ENCODE measurements around the gene ZCCHC7.
"Not testable (repeated sequence)": the region's sequence is repeated elsewhere in the genome, so short reads cannot be mapped to it uniquely, and the experiment has no call there.

Gene ZCCHC7

DNA sequence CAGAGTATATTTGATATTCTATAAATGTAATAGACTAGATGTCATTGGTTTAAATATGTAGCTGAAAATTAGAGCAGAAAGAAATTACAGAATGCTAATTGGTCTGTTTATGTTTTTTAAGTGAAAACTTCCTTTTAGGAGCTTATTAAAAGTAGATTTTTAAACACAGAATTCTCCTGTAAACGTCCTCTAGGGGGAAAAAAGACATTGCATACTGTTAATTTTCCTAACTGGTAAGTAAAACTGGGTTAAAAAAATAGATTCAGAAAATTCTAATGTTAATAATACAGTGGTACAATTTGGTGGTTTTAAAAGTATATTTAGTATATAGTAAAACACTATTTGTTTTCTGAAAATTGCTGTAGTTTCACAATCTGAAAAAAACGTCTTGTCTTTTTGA is 59.8 kb downstream of the ZCCHC7 start:
- Histone ChIP-seq H3K4me3 (ENCODE audit: low read length) (no peak overlapping the region), H3K36me3 (ENCODE audit: insufficient read depth, low read length) (peaks cover 4% of the 10 kb centered on the region), H3K27me3 (ENCODE audit: control insufficient read depth, insufficient read depth, low read length) (no peaks in the 10 kb centered on the region), H3K4me2 (ENCODE audit: low read length) (no peak overlapping the region), H3K9ac (ENCODE audit: low read depth, low read length) (no peak overlapping the region), H3K9me3 (replicated peaks; ENCODE audit: low read length) (no peaks in the 10 kb centered on the region), H3K4me1 (ENCODE audit: control insufficient read depth, insufficient read depth, low read length) (no peaks in the 10 kb centered on the region)

DNA sequence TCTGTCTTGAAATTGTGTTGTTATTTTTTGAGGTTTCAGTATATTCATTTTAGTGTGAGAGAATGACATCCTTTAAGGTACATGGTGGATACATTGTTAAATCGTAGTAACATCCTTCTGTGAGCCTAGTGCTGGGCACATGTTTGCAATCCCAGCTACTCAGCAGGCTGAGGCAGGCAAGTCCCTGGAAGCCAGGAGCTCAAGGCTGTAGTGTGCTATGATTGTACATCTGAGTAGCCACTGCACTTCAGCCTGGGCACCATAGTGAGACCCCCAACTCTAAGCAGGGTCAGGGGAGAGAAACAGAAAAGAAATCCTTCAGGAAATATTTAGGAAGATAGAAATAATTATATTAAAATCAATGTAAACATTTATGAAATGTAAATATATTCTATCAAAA is 62.3 kb downstream of the ZCCHC7 start:
- Histone ChIP-seq H3K4me3 (ENCODE audit: low read length) (no peak overlapping the region), H3K9ac (ENCODE audit: low read depth, low read length) (no peak overlapping the region), H3K4me2 (ENCODE audit: low read length) (no peak overlapping the region), H3K36me3 (ENCODE audit: insufficient read depth, low read length) (peaks cover 4% of the 10 kb centered on the region), H3K27me3 (ENCODE audit: control insufficient read depth, insufficient read depth, low read length) (no peaks in the 10 kb centered on the region), H3K9me3 (replicated peaks; ENCODE audit: low read length) (no peaks in the 10 kb centered on the region), H3K4me1 (ENCODE audit: control insufficient read depth, insufficient read depth, low read length) (peaks cover 7% of the 10 kb centered on the region)

DNA sequence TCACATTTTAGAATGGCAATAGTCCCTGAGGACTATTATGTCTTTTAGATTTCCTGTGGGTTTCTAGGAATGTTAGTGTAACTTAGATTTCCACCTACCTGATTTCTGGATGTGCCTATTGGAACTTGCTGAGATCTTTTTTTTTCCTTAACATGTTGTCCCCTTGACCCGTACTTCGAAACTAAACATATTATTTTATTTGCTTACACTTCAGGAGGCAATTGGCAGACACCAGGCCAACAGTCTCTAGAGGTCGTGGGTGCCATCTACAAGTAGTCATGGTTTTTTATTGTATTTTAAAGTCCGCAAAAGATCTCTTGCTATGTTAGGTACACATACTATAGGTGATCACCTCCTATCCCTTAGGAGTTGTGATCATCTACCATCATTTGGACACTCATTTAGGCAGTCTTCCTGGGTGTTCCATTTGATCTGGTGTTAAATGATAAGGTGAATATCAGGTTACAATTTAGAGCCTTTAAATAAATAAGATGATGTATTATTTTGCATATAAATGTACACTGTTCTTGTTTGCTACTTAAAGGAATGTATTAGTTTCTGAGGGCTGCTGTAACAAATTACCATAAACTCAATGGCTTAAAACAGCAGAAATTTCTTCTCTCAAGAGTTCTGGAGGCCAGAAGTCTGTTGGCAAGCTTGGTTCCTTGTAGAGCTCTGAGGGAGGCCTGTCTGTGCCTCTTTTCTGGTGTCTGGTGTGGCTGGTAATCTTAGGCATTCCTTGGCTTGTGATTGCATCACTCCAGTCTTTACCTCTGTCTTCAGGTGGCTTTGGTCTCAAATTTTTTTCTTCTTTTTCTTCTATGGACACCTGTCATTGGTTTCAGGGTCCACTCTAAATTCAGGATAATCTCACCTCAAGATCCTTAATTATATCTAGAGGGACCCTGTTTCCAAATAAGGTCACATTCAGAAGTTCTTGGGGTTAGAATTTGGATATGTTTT is 64.8 kb downstream of the ZCCHC7 start:
- Histone ChIP-seq H3K9ac (ENCODE audit: low read depth, low read length) (no peak overlapping the region), H3K4me3 (ENCODE audit: low read length) (no peak overlapping the region), H3K4me2 (ENCODE audit: low read length) (no peak overlapping the region), H3K9me3 (replicated peaks; ENCODE audit: low read length) (no peaks in the 10 kb centered on the region), H3K36me3 (ENCODE audit: insufficient read depth, low read length) (peaks cover 4% of the 10 kb centered on the region), H3K4me1 (ENCODE audit: control insufficient read depth, insufficient read depth, low read length) (peaks cover 8% of the 10 kb centered on the region), H3K27me3 (ENCODE audit: control insufficient read depth, insufficient read depth, low read length) (no peaks in the 10 kb centered on the region)

DNA sequence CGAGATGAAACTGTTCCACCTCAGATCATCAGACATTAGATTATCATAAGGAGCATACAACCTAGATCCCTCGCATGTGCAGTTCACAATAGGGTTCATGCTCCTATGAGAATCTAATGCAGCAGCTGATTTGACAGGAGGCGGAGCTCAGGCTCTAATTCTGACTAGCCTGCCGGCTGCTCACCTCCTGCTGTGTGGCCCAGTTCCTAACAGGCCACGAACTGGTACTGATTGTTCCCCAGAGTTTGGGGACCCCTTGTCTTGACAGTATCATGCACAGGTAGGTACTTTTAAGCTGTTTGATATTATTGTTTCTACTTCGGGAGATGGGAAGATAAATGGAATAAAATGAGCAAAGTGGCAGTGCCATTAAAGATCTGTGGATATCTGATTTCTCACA is 66.9 kb downstream of the ZCCHC7 start:
- Histone ChIP-seq H3K9me3 (replicated peaks; ENCODE audit: low read length) (no peaks in the 10 kb centered on the region), H3K9ac (ENCODE audit: low read depth, low read length) (no peak overlapping the region)

DNA sequence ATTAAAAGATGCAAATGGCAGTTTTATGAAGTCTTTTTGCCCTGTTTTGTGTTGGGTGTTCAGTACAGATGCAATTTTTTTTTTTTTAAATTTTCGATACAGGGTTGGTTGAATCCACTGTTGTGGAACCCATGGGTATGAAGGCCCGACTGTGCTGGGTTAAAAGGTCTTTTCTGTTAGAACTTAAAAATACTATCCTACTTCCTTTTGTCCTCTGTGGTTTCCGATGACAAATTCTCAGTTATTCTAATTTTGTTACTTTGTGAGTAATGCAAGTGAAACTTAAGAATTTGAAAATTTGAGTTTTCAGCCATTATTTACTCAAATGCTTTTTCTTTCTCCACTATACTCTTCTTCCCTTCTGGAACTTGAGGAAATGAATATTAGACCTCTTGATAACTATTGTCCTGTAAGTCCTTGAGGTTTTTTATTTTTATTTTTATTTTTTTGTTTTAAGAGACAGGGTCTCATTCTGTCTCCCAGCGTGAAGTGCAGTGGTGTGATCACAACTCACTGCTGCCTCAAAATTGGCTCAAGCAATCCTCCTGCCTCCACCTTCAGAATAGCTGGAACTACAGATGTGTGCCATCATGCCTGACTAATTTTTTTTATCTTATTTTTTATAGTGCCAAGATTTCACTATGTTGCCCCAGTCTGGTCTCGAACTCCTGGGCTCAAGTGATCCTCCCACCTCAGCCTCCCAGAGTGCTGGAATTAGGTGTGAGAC is 67.5 kb downstream of the ZCCHC7 start:
- Histone ChIP-seq H3K4me1 (ENCODE audit: control insufficient read depth, insufficient read depth, low read length) (peaks cover 8% of the 10 kb centered on the region), H3K27me3 (ENCODE audit: control insufficient read depth, insufficient read depth, low read length) (no peaks in the 10 kb centered on the region), H3K9me3 (replicated peaks; ENCODE audit: low read length) (no peaks in the 10 kb centered on the region), H3K4me3 (ENCODE audit: low read length) (peak overlapping the region; percentile 29), H3K36me3 (ENCODE audit: insufficient read depth, low read length) (no peaks in the 10 kb centered on the region), H3K9ac (ENCODE audit: low read depth, low read length) (no peak overlapping the region), H3K4me2 (ENCODE audit: low read length) (peak overlapping the region; percentile 9)

More for the DNA sequence above, 66.9 kb downstream of the ZCCHC7 start:
- H3K4me1 ChIP-seq (ENCODE audit: control insufficient read depth, insufficient read depth, low read length): peaks cover 8% of the 10 kb centered on the region
- H3K36me3 ChIP-seq (ENCODE audit: insufficient read depth, low read length): no peaks in the 10 kb centered on the region
- peak overlapping the region; percentile 29 for H3K4me3 ChIP-seq (ENCODE audit: low read length)
- no peaks in the 10 kb centered on the region for H3K27me3 ChIP-seq (ENCODE audit: control insufficient read depth, insufficient read depth, low read length)
- H3K4me2 ChIP-seq (ENCODE audit: low read length): peak overlapping the region; percentile 9

DNA sequence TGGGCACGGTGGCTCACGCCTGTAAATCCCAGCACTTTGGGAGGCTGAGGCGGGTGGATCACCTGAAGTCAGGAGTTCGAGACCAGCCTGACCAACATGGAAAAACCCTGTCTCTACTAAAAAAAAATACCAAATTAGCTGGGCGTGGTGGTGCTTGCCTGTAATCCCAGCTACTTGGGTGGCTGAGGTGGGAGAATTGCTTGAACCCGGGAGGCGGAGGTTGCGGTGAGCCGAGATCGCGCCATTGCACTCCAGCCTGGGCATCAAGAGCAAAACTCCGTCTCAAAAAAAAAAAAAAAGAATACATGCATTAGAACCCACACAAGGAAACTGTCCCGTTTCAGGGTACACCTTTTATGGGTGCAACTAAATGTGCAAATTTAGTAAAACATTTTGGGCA is 70.4 kb downstream of the ZCCHC7 start:
- not testable (repeated sequence) for H3K4me2 ChIP-seq (ENCODE audit: low read length); H3K4me1 ChIP-seq (ENCODE audit: control insufficient read depth, insufficient read depth, low read length); H3K27me3 ChIP-seq (ENCODE audit: control insufficient read depth, insufficient read depth, low read length); H3K4me3 ChIP-seq (ENCODE audit: low read length); H3K9me3 ChIP-seq (replicated peaks; ENCODE audit: low read length); H3K36me3 ChIP-seq (ENCODE audit: insufficient read depth, low read length); H3K9ac ChIP-seq (ENCODE audit: low read depth, low read length)

DNA sequence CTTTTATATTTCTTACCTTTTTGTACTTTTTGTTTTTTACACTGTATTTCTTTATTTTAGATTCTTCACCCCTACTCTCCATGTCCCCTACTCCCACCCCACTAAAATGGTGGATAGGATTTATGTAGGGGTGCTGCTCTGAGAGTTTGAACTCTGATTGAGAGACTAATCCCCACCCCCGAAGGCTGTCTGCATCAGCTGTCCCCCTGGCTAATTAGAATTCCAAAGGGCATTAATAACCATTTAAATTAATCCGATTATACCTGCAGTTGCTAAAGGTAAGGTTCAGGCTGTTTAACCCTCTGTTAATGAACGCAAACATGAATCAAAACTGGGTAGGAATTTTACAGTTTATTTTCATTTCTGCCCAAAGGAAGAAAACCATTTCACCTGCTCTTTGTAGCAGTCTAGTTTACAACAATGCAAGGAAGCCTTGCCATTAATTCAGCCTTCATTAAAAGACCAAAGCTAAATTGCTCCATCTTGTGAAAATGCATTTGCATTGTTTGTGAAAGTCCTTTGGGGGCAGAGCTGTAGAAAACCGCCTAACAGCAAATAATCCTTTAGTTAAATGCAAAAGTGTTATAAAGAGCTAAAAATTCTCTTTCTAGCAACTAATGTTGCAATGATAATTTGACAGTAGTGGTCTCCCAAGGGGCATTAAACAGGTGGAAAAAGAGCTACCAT is 71.2 kb downstream of the ZCCHC7 start:
- Histone ChIP-seq H3K9me3 (replicated peaks; ENCODE audit: low read length) (no peaks in the 10 kb centered on the region), H3K4me3 (ENCODE audit: low read length) (no peak overlapping the region), H3K9ac (ENCODE audit: low read depth, low read length) (no peak overlapping the region), H3K4me1 (ENCODE audit: control insufficient read depth, insufficient read depth, low read length) (peaks cover 8% of the 10 kb centered on the region), H3K4me2 (ENCODE audit: low read length) (no peak overlapping the region), H3K36me3 (ENCODE audit: insufficient read depth, low read length) (no peaks in the 10 kb centered on the region), H3K27me3 (ENCODE audit: control insufficient read depth, insufficient read depth, low read length) (no peaks in the 10 kb centered on the region)

DNA sequence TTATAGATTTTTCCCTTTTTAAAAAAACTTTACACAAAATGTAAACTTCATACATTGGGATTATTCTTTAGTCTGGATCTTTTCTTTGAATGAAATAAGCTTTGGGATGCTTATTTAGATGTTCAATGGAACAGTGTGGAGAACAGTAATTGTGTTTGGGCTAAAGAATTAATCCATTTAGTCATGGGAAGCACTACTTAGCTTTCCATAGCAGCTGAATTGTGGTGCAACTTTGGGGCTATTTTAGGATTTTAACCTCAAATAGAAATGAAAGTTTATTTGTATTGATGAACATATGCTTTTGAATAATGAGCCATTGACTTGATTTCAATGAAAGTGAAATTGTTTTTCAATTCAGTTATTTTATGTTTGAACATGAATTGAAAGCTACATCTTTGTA is 72.4 kb downstream of the ZCCHC7 start:
- Histone ChIP-seq H3K4me2 (ENCODE audit: low read length) (no peak overlapping the region), H3K4me3 (ENCODE audit: low read length) (no peak overlapping the region), H3K9ac (ENCODE audit: low read depth, low read length) (no peak overlapping the region), H3K4me1 (ENCODE audit: control insufficient read depth, insufficient read depth, low read length) (peaks cover 10% of the 10 kb centered on the region), H3K27me3 (ENCODE audit: control insufficient read depth, insufficient read depth, low read length) (no peaks in the 10 kb centered on the region), H3K9me3 (replicated peaks; ENCODE audit: low read length) (no peaks in the 10 kb centered on the region), H3K36me3 (ENCODE audit: insufficient read depth, low read length) (no peaks in the 10 kb centered on the region)

DNA sequence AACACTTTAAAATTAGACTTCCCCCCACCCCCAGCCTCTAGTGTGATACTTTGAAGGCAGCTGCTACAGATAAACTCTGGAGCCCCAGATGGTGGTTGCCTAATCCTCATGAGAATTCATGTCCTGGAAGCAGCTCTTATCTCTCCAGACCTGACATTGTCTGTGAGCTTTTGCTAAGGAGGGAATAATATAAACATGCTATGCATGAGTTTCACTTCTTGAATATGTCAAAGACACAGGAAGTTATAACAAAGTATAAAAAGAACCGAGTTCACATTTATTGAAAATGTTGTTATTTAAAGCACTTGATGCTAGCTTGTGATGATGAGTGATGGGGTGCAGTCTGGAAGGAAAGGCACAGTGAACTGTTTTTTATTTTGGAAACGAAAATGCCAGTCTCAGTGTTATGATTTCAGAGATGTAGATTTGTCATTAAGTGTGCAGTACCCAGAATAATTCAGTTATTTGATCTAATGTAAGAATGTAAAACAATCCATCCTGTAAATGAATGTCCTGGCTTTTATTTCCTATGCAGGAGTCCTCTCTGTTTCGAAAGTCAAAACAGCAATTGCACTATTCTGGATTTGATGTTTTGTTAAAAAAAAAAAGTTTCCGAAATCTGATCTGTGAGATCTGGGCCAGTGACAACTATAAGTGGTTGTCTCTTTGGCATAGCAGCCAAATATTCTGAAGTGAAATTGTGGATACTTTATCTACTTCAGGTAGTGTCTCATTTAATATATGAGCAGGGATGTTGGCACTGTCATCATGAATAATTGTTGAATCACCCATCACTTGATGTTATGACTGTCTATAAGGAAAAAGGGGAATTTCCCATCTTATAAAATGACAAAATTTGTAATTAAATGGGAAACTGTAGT is 77.0 kb downstream of the ZCCHC7 start:
- Histone ChIP-seq H3K9ac (ENCODE audit: low read depth, low read length) (no peak overlapping the region), H3K9me3 (replicated peaks; ENCODE audit: low read length) (no peaks in the 10 kb centered on the region), H3K4me2 (ENCODE audit: low read length) (peak overlapping the region; percentile 41), H3K4me1 (ENCODE audit: control insufficient read depth, insufficient read depth, low read length) (peaks cover 28% of the 10 kb centered on the region), H3K36me3 (ENCODE audit: insufficient read depth, low read length) (no peaks in the 10 kb centered on the region), H3K27me3 (ENCODE audit: control insufficient read depth, insufficient read depth, low read length) (no peaks in the 10 kb centered on the region), H3K4me3 (ENCODE audit: low read length) (no peak overlapping the region)

DNA sequence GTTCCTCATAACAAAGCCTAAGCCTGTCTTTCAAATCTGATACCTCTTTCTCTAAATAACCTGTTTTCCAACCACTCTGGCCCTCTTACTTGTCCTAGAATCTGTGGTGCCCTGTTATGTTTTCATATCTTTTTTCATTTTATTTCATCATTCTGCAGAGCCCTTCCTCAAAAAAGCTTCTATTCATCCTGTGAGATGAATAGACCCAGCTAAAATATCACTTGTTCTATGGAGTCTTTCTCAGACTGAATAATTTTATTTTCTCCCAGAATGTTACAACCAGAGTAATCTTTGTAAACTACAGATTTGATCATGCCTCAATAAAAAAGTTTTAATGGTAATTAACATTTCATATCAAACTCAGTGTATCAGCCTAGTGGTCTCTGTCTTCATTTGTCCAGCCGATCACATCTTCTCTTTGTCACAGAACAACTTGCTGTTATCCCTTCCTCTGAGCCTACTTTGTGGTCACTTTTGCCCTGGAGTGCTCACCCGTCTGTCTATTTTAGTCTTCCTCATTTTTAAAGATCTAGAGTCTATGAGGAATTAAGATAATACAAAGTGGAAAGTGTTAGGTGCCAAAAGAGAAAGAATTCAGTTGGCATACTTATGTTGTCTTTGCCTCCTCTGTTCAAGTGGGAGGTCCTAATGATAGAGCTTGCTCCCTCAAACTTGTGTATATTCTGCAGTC is 77.8 kb downstream of the ZCCHC7 start:
- H3K9ac ChIP-seq (ENCODE audit: low read depth, low read length): no peak overlapping the region
- peaks cover 28% of the 10 kb centered on the region for H3K4me1 ChIP-seq (ENCODE audit: control insufficient read depth, insufficient read depth, low read length)
- no peaks in the 10 kb centered on the region for H3K9me3 ChIP-seq (replicated peaks; ENCODE audit: low read length)
- H3K36me3 ChIP-seq (ENCODE audit: insufficient read depth, low read length): no peaks in the 10 kb centered on the region
- H3K4me3 ChIP-seq (ENCODE audit: low read length): no peak overlapping the region
- H3K4me2 ChIP-seq (ENCODE audit: low read length): no peak overlapping the region
- H3K27me3 ChIP-seq (ENCODE audit: control insufficient read depth, insufficient read depth, low read length): no peaks in the 10 kb centered on the region
